ENCODE results near the gene TOGARAM1.
A peak's percentile ranks its signal among the peaks of the same experiment; 100 is the strongest.
"Not testable (repeated sequence)": the region's sequence is repeated elsewhere in the genome, so short reads cannot be mapped to it uniquely, and the experiment has no call there.

TOGARAM1 gene

DNA sequence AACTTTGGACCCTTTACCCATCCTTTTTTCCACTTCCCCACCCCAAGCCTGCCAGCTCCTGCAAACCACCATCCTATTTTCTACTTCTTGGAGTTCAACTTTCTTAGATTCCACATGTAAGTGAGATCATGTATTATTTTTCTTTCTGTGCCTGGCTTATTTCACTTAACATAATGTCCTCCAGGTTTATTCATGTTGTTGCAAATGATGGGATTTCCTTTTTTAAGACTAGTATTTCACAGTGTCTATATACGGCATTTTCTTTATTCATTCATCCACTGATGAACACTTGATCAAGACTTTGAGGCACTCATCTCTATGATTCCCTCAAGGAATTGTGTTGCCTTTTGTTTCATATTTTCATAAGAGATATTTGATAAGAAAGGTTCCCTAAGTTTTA, 116.3 kb downstream of the TOGARAM1 start:
- no peak overlapping the region for H3K4me3 ChIP-seq (IDR thresholded peaks at IDR 0.05; ENCODE audit: insufficient read depth, low read depth, low read length)
- no peaks in the 10 kb centered on the region for H3K27me3 ChIP-seq (ENCODE audit: insufficient read depth, low read depth)
- H2AFZ ChIP-seq (ENCODE audit: low read depth) = no peak overlapping the region
- TF ChIP-seq, protein P1, sequence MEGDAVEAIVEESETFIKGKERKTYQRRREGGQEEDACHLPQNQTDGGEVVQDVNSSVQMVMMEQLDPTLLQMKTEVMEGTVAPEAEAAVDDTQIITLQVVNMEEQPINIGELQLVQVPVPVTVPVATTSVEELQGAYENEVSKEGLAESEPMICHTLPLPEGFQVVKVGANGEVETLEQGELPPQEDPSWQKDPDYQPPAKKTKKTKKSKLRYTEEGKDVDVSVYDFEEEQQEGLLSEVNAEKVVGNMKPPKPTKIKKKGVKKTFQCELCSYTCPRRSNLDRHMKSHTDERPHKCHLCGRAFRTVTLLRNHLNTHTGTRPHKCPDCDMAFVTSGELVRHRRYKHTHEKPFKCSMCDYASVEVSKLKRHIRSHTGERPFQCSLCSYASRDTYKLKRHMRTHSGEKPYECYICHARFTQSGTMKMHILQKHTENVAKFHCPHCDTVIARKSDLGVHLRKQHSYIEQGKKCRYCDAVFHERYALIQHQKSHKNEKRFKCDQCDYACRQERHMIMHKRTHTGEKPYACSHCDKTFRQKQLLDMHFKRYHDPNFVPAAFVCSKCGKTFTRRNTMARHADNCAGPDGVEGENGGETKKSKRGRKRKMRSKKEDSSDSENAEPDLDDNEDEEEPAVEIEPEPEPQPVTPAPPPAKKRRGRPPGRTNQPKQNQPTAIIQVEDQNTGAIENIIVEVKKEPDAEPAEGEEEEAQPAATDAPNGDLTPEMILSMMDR (conservative IDR thresholded peaks at IDR 0.05; ENCODE audit: low read depth, low read length) = no peak
- H3K4me2 ChIP-seq = no peak overlapping the region
- no peaks in the 10 kb centered on the region for H4K20me1 ChIP-seq (ENCODE audit: insufficient read depth)
- H3K27ac ChIP-seq = no peak overlapping the region
- H3K79me2 ChIP-seq (ENCODE audit: insufficient read depth, low read depth) = no peaks in the 10 kb centered on the region
- no peak overlapping the region for H3K9ac ChIP-seq
- peaks cover 3% of the 10 kb centered on the region for H3K4me1 ChIP-seq (ENCODE audit: low read depth, poor library complexity, severe bottlenecking)
- H3K36me3 ChIP-seq (ENCODE audit: insufficient read depth) = no peaks in the 10 kb centered on the region

- H3K36me3 ChIP-seq (ENCODE audit: insufficient read depth); H3K4me1 ChIP-seq (ENCODE audit: low read depth, poor library complexity, severe bottlenecking): not testable (repeated sequence)
Observed at GRCh38 chr14:45080416-45080968, 118.5 kb downstream of the TOGARAM1 start.

DNA sequence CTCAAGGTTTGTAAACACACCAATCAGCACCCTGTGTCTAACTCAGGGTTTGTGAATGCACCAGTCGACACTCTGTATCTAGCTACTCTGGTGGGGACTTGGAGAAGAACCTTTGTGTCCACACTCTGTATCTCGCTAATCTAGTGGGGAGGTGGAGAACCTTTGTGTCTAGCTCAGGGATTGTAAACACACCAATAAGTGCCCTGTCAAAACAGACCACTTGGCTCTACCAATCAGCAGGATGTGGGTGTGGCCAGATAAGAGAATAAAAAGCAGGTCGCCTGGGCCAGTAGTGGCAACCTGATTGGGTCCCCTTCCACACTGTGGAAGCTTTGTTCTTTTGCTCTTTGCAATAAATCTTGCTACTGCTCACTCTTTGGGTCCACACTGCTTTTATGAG, 119.1 kb downstream of the TOGARAM1 start:
- H3K79me2 ChIP-seq (ENCODE audit: insufficient read depth, low read depth) = peaks cover 20% of the 10 kb centered on the region
- not testable (repeated sequence) for H4K20me1 ChIP-seq (ENCODE audit: insufficient read depth); H3K36me3 ChIP-seq (ENCODE audit: insufficient read depth); H3K4me3 ChIP-seq (IDR thresholded peaks at IDR 0.05; ENCODE audit: insufficient read depth, low read depth, low read length); H3K27me3 ChIP-seq (ENCODE audit: insufficient read depth, low read depth); H3K27ac ChIP-seq; H2AFZ ChIP-seq (ENCODE audit: low read depth); H3K4me2 ChIP-seq; H3K9ac ChIP-seq
- H3K4me1 ChIP-seq (ENCODE audit: low read depth, poor library complexity, severe bottlenecking) = peaks cover 15% of the 10 kb centered on the region

More at GRCh38 chr14:45080416-45080968, 118.5 kb downstream of the TOGARAM1 start:
- H3K4me3 ChIP-seq (IDR thresholded peaks at IDR 0.05; ENCODE audit: insufficient read depth, low read depth, low read length); H3K4me2 ChIP-seq; H3K27ac ChIP-seq; H3K27me3 ChIP-seq (ENCODE audit: insufficient read depth, low read depth); H2AFZ ChIP-seq (ENCODE audit: low read depth); H4K20me1 ChIP-seq (ENCODE audit: insufficient read depth); H3K9ac ChIP-seq: not testable (repeated sequence)
- peaks cover 14% of the 10 kb centered on the region for H3K79me2 ChIP-seq (ENCODE audit: insufficient read depth, low read depth)

DNA sequence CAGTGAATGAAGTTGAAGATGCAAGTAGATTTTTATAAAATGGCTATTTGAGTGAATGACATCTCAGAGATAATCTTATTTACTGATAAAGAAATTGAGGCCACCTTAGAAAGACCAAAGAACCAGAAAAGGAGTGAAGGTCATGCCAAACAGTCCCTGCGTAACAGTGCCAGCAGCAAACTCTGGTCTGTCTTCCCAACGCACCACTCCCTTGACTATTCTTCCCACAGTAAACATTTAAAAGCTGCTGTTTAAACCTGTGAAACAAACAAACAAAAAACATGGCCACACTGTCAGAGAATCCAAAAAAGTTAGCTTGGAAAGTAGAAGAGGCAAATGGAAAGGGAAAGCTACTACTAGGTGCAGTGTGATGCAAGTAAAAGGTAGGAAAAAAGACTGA, 120.4 kb downstream of the TOGARAM1 start:
- H3K27ac ChIP-seq = no peak overlapping the region
- H3K79me2 ChIP-seq (ENCODE audit: insufficient read depth, low read depth) = peaks cover 34% of the 10 kb centered on the region
- no peak overlapping the region for H3K9ac ChIP-seq
- H3K36me3 ChIP-seq (ENCODE audit: insufficient read depth) = no peaks in the 10 kb centered on the region
- no peak overlapping the region for H3K4me3 ChIP-seq (IDR thresholded peaks at IDR 0.05; ENCODE audit: insufficient read depth, low read depth, low read length)
- TF ChIP-seq, protein P1 (conservative IDR thresholded peaks at IDR 0.05; ENCODE audit: low read depth, low read length) = no peak
- no peaks in the 10 kb centered on the region for H3K27me3 ChIP-seq (ENCODE audit: insufficient read depth, low read depth)
- H4K20me1 ChIP-seq (ENCODE audit: insufficient read depth) = no peaks in the 10 kb centered on the region
- no peak overlapping the region for H2AFZ ChIP-seq (ENCODE audit: low read depth)
- H3K4me2 ChIP-seq = no peak overlapping the region
- H3K4me1 ChIP-seq (ENCODE audit: low read depth, poor library complexity, severe bottlenecking) = peaks cover 19% of the 10 kb centered on the region

- H4K20me1 ChIP-seq (ENCODE audit: insufficient read depth) = no peaks in the 10 kb centered on the region
- no peak overlapping the region for H3K4me3 ChIP-seq (IDR thresholded peaks at IDR 0.05; ENCODE audit: insufficient read depth, low read depth, low read length)
- H3K36me3 ChIP-seq (ENCODE audit: insufficient read depth) = no peaks in the 10 kb centered on the region
- peak overlapping the region; percentile 90 for H2AFZ ChIP-seq (ENCODE audit: low read depth)
- no peak overlapping the region for H3K27ac ChIP-seq
- peaks cover 44% of the 10 kb centered on the region for H3K79me2 ChIP-seq (ENCODE audit: insufficient read depth, low read depth)
- H3K4me2 ChIP-seq = peak overlapping the region; percentile 64; the same call in 1 of the 2 replicates
- H3K27me3 ChIP-seq (ENCODE audit: insufficient read depth, low read depth) = no peaks in the 10 kb centered on the region
- peaks cover 24% of the 10 kb centered on the region for H3K4me1 ChIP-seq (ENCODE audit: low read depth, poor library complexity, severe bottlenecking)
- TF ChIP-seq, protein P1 (conservative IDR thresholded peaks at IDR 0.05; ENCODE audit: low read depth, low read length) = no peak
- H3K9ac ChIP-seq = peak overlapping the region; percentile 22; the same call in 1 of the 2 replicates
Observed at GRCh38 chr14:45083617-45083975, 121.6 kb downstream of the TOGARAM1 start.
